HepG2 (cell line): ENCODE measurements around the gene GPR176. TPM values are rescaled to one million over a fixed set of nuclear protein-coding genes. Genes with fewer than 3 reads are reported as not detected.

Experiments used
- ATAC-seq: fragments of 200-7000 bp; cut with Tn5 transposase; 3 replicates; pipeline ENCODE4 v1.9.1; 2020; ENCODE audit warnings: mild to moderate bottlenecking, moderate library complexity
- BruUV-seq: library from RNA; stranded (reverse); fragments of 400-500 nt; replicated peaks from 2 replicates; lab custom pipeline; 2021; lab: Mats Ljungman, UMichigan
- CTCF ChIA-PET: fragments of 300-600 bp; formaldehyde crosslinking; extraction: SDS; loops from one replicate; lab custom pipeline; 2021; ENCODE audit warnings: low total read pairs, inconsistent platforms, low intra/inter-chr PET ratio; lab: Yijun Ruan, JAX
- POLR2A ChIA-PET: fragments of 350-600 bp; sonication (Branson Sonifier 250); formaldehyde crosslinking; loops from one replicate; lab custom pipeline; 2020; ENCODE audit warnings: antibody characterized with exemption, inconsistent platforms; lab: Yijun Ruan, JAX
- DNase-seq: peaks from one replicate; pipeline ENCODE4 v3.0.0-alpha.2; 2015; ENCODE audit warnings: low spot score
- FAIRE-seq: peaks from 3 replicates; lab custom pipeline; 2011; peaks lifted over from hg19 to GRCh38; lab: Jason Lieb, UNC
- H2AFZ ChIP-seq: one replicate; pipeline ENCODE4 v1.6.1; 2011; ENCODE audit warnings: low read length, inconsistent platforms
- H3K27ac ChIP-seq: fragments of 300-600 bp; 3 replicates; pipeline ENCODE4 v1.8.0; 2011; ENCODE audit warnings: mixed run types, mild to moderate bottlenecking, mixed read lengths, low read length, inconsistent platforms; ENCODE audit not compliant: insufficient read depth; ENCODE audit errors: extremely low read length
- H3K27me3 ChIP-seq, 2 experiments: fragments of 200-600 bp in 1 of 2; 2 replicates in 1 of 2; 3 replicates in 1 of 2; pipeline versions ENCODE4 v1.6.0 to v1.8.0; 2011; ENCODE audit warnings: low read length in 2 of 2, mild to moderate bottlenecking in 2 of 2, moderate library complexity in 2 of 2, inconsistent platforms in 1 of 2; ENCODE audit not compliant: insufficient read depth in 2 of 2, control insufficient read depth in 1 of 2
- H3K36me3 ChIP-seq, 2 experiments: fragments of 200-600 bp in 1 of 2; replicated peaks in 1 of 2; 2 replicates in 1 of 2; 3 replicates in 1 of 2; pipeline versions ENCODE4 v1.5.1 to v1.8.0; 2011; ENCODE audit warnings: low read length in 2 of 2, inconsistent platforms in 1 of 2; ENCODE audit not compliant: insufficient read depth in 2 of 2, control insufficient read depth in 1 of 2
- H3K4me1 ChIP-seq: 2 replicates; pipeline ENCODE4 v1.5.1; 2012; ENCODE audit warnings: low read length, inconsistent platforms; ENCODE audit not compliant: insufficient read depth
- H3K4me2 ChIP-seq: 2 replicates; pipeline ENCODE4 v1.6.0; 2011; ENCODE audit warnings: low read depth, low read length, inconsistent platforms
- H3K4me3 ChIP-seq, 3 experiments: fragments of 200-600 bp in 1 of 3; sonication (generic), shearing (Covaris generic) in 1 of 3; replicated peaks in 1 of 3; 2 replicates each; pipeline ENCODE4 v1.5.1; 2011 to 2016; ENCODE audit warnings: low read length in 3 of 3, inconsistent platforms in 2 of 3, low read depth in 2 of 3, mild to moderate bottlenecking in 2 of 3, control low read depth in 1 of 3, mixed read lengths in 1 of 3; ENCODE audit not compliant: insufficient read depth in 1 of 3
- H3K79me2 ChIP-seq: one replicate; pipeline ENCODE4 v1.6.1; 2011; ENCODE audit warnings: low read length, inconsistent platforms; ENCODE audit not compliant: insufficient read depth
- H3K9ac ChIP-seq: 2 replicates; pipeline ENCODE4 v1.6.0; 2011; ENCODE audit warnings: mild to moderate bottlenecking, low read depth, low read length, inconsistent platforms; ENCODE audit not compliant: insufficient read depth
- H3K9me3 ChIP-seq: 2 replicates; pipeline ENCODE4 v1.5.1; 2012; ENCODE audit warnings: mild to moderate bottlenecking, low read length
- H4K20me1 ChIP-seq: 2 replicates; pipeline ENCODE4 v1.6.0; 2011; ENCODE audit warnings: inconsistent platforms, mild to moderate bottlenecking, low read length, moderate library complexity; ENCODE audit not compliant: insufficient read depth
- FIP1L1 ChIP-seq: fragments of 200-400 bp; formaldehyde crosslinking; IDR thresholded peaks from 2 replicates; pipeline ENCODE4 v1.6.1; 2018; ENCODE audit warnings: low read depth, mild to moderate bottlenecking, low read length, moderate library complexity, borderline replicate concordance; ENCODE audit not compliant: insufficient read depth
- JUND ChIP-seq: sonication (generic); formaldehyde crosslinking; IDR thresholded peaks from 2 replicates; pipeline ENCODE4 v1.8.0; 2022; ENCODE audit warnings: mild to moderate bottlenecking, missing genetic modification reagents
- KLF13 ChIP-seq: sonication (generic); formaldehyde crosslinking; IDR thresholded peaks from 2 replicates; pipeline ENCODE4 v1.4.0; 2020; ENCODE audit warnings: mild to moderate bottlenecking, missing genetic modification reagents
- MED13 ChIP-seq: sonication (generic); formaldehyde crosslinking; IDR thresholded peaks from 2 replicates; pipeline ENCODE4 v1.5.0; 2020; ENCODE audit warnings: missing genetic modification reagents
- NFE2L1 ChIP-seq: sonication (generic); formaldehyde crosslinking; IDR thresholded peaks from 2 replicates; pipeline ENCODE4 v1.4.0; 2020; ENCODE audit warnings: missing genetic modification reagents, mild to moderate bottlenecking, borderline replicate concordance
- SMARCE1 ChIP-seq: fragments of 450-650 bp; IDR thresholded peaks from 2 replicates; pipeline ENCODE4 v1.6.1; 2017; ENCODE audit warnings: borderline replicate concordance
- TCF7 ChIP-seq: sonication (generic); IDR thresholded peaks from 2 replicates; pipeline ENCODE4 v1.6.1; 2016; ENCODE audit warnings: antibody characterized with exemption, low read depth
- ZNF101 ChIP-seq: sonication (generic); formaldehyde crosslinking; IDR thresholded peaks from 2 replicates; pipeline ENCODE4 v1.4.0; 2020; ENCODE audit warnings: mild to moderate bottlenecking, low read depth, missing genetic modification reagents, borderline replicate concordance
- ZNF567 ChIP-seq: sonication (generic); formaldehyde crosslinking; IDR thresholded peaks from 2 replicates; pipeline ENCODE4 v1.8.1; 2023; ENCODE audit warnings: mild to moderate bottlenecking, missing genetic modification reagents, borderline replicate concordance
- WGBS: methylation state at CpG from one replicate; pipeline ENCODE4 v1.1.6; 2017; ENCODE audit warnings: low lambda C conversion rate; 5-methylcytosine and 5-hydroxymethylcytosine counted together
- in situ Hi-C: cut with HindIII; loops from 2 replicates; pipeline ENCODE4 v1.10.0; 2017; ENCODE audit warnings: low pct_unique_long_range_greater_than_20kb; ENCODE audit not compliant: extremely low pct_ligation_motif_present
- intact Hi-C: fragments of 100-400 bp; cut with micrococcal nuclease; formaldehyde crosslinking; loops from one replicate; pipeline ENCODE4 v1.10.0; 2022; ENCODE audit not compliant: unreplicated experiment
- polyA plus RNA-seq, 8 experiments: library from polyadenylated mRNA; depleted of rRNA in 3 of 8; stranded (reverse) in 7 of 8; unstranded in 1 of 8; fragments of >200 nt; fragmentation: Illumina TruSeq in 4 of 8; extraction: Trizol in 4 of 8; gene quantifications; 2 replicates each; pipeline versions ENCODE4 v1.2.1 to v1.2.3, GENCODE V29; 2011 to 2016; ENCODE audit warnings: low read depth in 4 of 8, missing spikeins in 1 of 8, mixed read lengths in 1 of 8; ENCODE audit not compliant: insufficient read depth in 1 of 8
- total RNA-seq, 5 experiments: library from RNA; depleted of rRNA; stranded (reverse); fragments of >200 nt; fragmentation: Illumina TruSeq; extraction: Trizol; gene quantifications; 2 replicates each; pipeline ENCODE4 v1.2.3, GENCODE V29; 2016; ENCODE audit warnings: low read depth in 1 of 5
- TF ChIP-seq, protein P1 (sequence below): sonication (generic); formaldehyde crosslinking; IDR thresholded peaks from 2 replicates; pipeline ENCODE4 v1.4.0; 2020; ENCODE audit warnings: mild to moderate bottlenecking, missing genetic modification reagents
- TF ChIP-seq, protein P2 (sequence below): IDR thresholded peaks from 2 replicates; pipeline ENCODE4 v1.6.1; 2016; ENCODE audit warnings: mild to moderate bottlenecking
- TF ChIP-seq, protein P3 (sequence below): sonication (generic); formaldehyde crosslinking; IDR thresholded peaks from 2 replicates; pipeline ENCODE4 v1.5.1; 2020; ENCODE audit warnings: missing genetic modification reagents, mild to moderate bottlenecking, borderline replicate concordance

Gene GPR176
- total and polyA plus RNA-seq, 2 of the 13 experiments (the other 11 are each of a cell fraction or from before 2014, with no cell fraction given): 0.11 to 0.20 TPM

DNA sequence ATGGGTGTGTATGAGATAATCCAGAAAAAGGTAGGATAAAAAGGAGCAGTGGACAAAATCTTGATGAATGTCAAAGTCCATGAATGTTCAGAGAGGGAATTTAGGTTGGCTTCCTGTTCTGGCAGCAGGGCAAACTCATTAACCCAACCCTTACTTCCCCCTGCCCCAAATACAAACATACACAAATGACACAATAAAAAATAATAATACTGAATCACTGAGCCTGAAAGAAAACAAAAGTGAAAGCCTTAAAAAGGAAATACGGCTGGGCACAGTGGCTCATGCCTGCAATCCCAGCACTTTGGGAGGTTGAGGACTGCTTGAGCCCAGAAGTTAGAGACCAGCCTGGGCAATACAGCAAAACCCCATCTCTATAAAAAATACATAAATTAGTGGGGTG lies 62.9 kb downstream of the GPR176 start:
- ChIA-PET CTCF (no interaction called here), POLR2A (no interaction called here)
- Histone ChIP-seq H3K9ac (no peak overlapping the region), H3K4me2 (no peak overlapping the region), H3K27ac (no peak overlapping the region), H3K79me2 (no peaks in the 10 kb centered on the region), H3K4me3 (no peak overlapping the region), H3K27me3 (no peaks in the 10 kb centered on the region), H3K36me3 (no peaks in the 10 kb centered on the region), H3K9me3 (no peaks in the 10 kb centered on the region), H4K20me1 (no peaks in the 10 kb centered on the region), H2AFZ (no peak overlapping the region), H3K4me1 (peaks cover 8% of the 10 kb centered on the region; the same call in 1 of the 2 replicates)
- no peak for DNase-seq
- BruUV-seq: no TSS peak
- 30% methylated on average over 1 of the region's 1 CpG for WGBS
- no peak for TF ChIP-seq SMARCE1
- TF ChIP-seq FIP1L1: no peak
- TF ChIP-seq, protein P1, sequence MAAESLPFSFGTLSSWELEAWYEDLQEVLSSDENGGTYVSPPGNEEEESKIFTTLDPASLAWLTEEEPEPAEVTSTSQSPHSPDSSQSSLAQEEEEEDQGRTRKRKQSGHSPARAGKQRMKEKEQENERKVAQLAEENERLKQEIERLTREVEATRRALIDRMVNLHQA: no peak
- no peak for TF ChIP-seq JUND
- no peak for TF ChIP-seq NFE2L1 (CRISPR knock-in tag)
- TF ChIP-seq, protein P2, sequence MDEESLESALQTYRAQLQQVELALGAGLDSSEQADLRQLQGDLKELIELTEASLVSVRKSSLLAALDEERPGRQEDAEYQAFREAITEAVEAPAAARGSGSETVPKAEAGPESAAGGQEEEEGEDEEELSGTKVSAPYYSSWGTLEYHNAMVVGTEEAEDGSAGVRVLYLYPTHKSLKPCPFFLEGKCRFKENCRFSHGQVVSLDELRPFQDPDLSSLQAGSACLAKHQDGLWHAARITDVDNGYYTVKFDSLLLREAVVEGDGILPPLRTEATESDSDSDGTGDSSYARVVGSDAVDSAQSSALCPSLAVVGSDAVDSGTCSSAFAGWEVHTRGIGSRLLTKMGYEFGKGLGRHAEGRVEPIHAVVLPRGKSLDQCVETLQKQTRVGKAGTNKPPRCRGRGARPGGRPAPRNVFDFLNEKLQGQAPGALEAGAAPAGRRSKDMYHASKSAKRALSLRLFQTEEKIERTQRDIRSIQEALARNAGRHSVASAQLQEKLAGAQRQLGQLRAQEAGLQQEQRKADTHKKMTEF (CRISPR knock-in tag): no peak
- TF ChIP-seq MED13 (CRISPR knock-in tag): no peak
- TF ChIP-seq, protein P3, sequence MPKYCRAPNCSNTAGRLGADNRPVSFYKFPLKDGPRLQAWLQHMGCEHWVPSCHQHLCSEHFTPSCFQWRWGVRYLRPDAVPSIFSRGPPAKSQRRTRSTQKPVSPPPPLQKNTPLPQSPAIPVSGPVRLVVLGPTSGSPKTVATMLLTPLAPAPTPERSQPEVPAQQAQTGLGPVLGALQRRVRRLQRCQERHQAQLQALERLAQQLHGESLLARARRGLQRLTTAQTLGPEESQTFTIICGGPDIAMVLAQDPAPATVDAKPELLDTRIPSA (CRISPR knock-in tag): no peak
- TF ChIP-seq KLF13: no peak
- no peak for TF ChIP-seq TCF7
- no peak for TF ChIP-seq ZNF101
- TF ChIP-seq ZNF567 (CRISPR knock-in tag): no peak
- no peak for FAIRE-seq
- intact Hi-C loops (no loop called here), in situ Hi-C loops (no loop called here)
- no peak for ATAC-seq
